HepG2 (cell line): ENCODE results near the gene SIN3A. TPM values are rescaled to one million over a fixed set of nuclear protein-coding genes. Genes with fewer than 3 reads are reported as not detected.

ENCODE experiments used
- CEBPG ChIP-seq: IDR thresholded peaks from 2 replicates; pipeline ENCODE4 v1.6.1; 2016
- EP300 ChIP-seq, 3 experiments: sonication (generic) in 1 of 3; formaldehyde crosslinking in 1 of 3; IDR thresholded peaks; 2 replicates each; pipeline versions ENCODE4 v1.5.1 to v1.6.1; 2011 to 2020; ENCODE audit warnings: low read depth in 2 of 3, low read length in 2 of 3, borderline replicate concordance in 1 of 3, improper control_type of control experiment in 1 of 3, mild to moderate bottlenecking in 1 of 3, missing genetic modification reagents in 1 of 3, moderate library complexity in 1 of 3
- GATA4 ChIP-seq: sonication (generic); IDR thresholded peaks from 2 replicates; pipeline ENCODE4 v1.6.1; 2016; ENCODE audit warnings: antibody characterized with exemption, low read depth, borderline replicate concordance
- HNRNPL ChIP-seq: fragments of 200-400 bp; formaldehyde crosslinking; IDR thresholded peaks from 2 replicates; pipeline ENCODE4 v1.6.1; 2017; ENCODE audit warnings: mild to moderate bottlenecking, low read depth, low read length
- HOMEZ ChIP-seq: IDR thresholded peaks from 2 replicates; pipeline ENCODE4 v1.6.1; 2016; ENCODE audit warnings: low read depth
- IKZF4 ChIP-seq: sonication (generic); formaldehyde crosslinking; IDR thresholded peaks from 2 replicates; pipeline ENCODE4 v1.5.1; 2020; ENCODE audit warnings: borderline replicate concordance, mild to moderate bottlenecking, low read depth, missing genetic modification reagents; ENCODE audit errors: not compliant biosample characterization
- PAF1 ChIP-seq: IDR thresholded peaks from 2 replicates; pipeline ENCODE4 v1.6.1; 2016; ENCODE audit warnings: missing genetic modification reagents, missing compliant biosample characterization
- PLRG1 ChIP-seq: fragments of 450-650 bp; conservative IDR thresholded peaks from 2 replicates; pipeline ENCODE4 v1.6.1; 2016
- REPIN1 ChIP-seq: sonication (generic); formaldehyde crosslinking; IDR thresholded peaks from 2 replicates; pipeline ENCODE4 v1.8.0; 2022; ENCODE audit warnings: missing genetic modification reagents, low read depth, mild to moderate bottlenecking, borderline replicate concordance
- RFX3 ChIP-seq: IDR thresholded peaks from 2 replicates; pipeline ENCODE4 v1.6.1; 2016; ENCODE audit warnings: missing biosample characterization, missing genetic modification reagents
- RXRB ChIP-seq: IDR thresholded peaks from 2 replicates; pipeline ENCODE4 v1.6.1; 2016; ENCODE audit warnings: borderline replicate concordance, missing genetic modification reagents, missing compliant biosample characterization
- SATB2 ChIP-seq: sonication (generic); formaldehyde crosslinking; IDR thresholded peaks from 2 replicates; pipeline ENCODE4 v1.5.0; 2020; ENCODE audit warnings: missing genetic modification reagents
- SIN3A ChIP-seq: IDR thresholded peaks from 2 replicates; pipeline ENCODE4 v1.6.1; 2011; ENCODE audit warnings: low read depth, mild to moderate bottlenecking, control low read depth, low read length, borderline replicate concordance
- SP1 ChIP-seq, 2 experiments: fragments of 450-650 bp in 1 of 2; sonication (generic) in 1 of 2; formaldehyde crosslinking in 1 of 2; IDR thresholded peaks; 2 replicates each; pipeline versions ENCODE4 v1.4.0 to v1.6.1; 2016 to 2020; ENCODE audit warnings: missing genetic modification reagents in 1 of 2
- SP2 ChIP-seq: sonication (generic); formaldehyde crosslinking; IDR thresholded peaks from 2 replicates; pipeline ENCODE4 v1.5.1; 2020; ENCODE audit warnings: mild to moderate bottlenecking, missing genetic modification reagents
- SPEN ChIP-seq: sonication (generic); formaldehyde crosslinking; IDR thresholded peaks from 2 replicates; pipeline ENCODE4 v1.5.1; 2020; ENCODE audit warnings: low read depth, mild to moderate bottlenecking, missing genetic modification reagents
- ZNF138 ChIP-seq: sonication (generic); formaldehyde crosslinking; IDR thresholded peaks from 2 replicates; pipeline ENCODE4 v1.5.0; 2020; ENCODE audit warnings: mild to moderate bottlenecking, low read depth, missing genetic modification reagents
- ZNF329 ChIP-seq: sonication (generic); formaldehyde crosslinking; IDR thresholded peaks from 2 replicates; pipeline ENCODE4 v1.9.0; 2021; ENCODE audit warnings: low read depth, mild to moderate bottlenecking, missing genetic modification reagents
- ZNF546 ChIP-seq: sonication (generic); formaldehyde crosslinking; conservative IDR thresholded peaks from 2 replicates; pipeline ENCODE4 v1.8.1; 2023; ENCODE audit warnings: mild to moderate bottlenecking, missing genetic modification reagents
- ZNF660 ChIP-seq: sonication (generic); formaldehyde crosslinking; IDR thresholded peaks from 2 replicates; pipeline ENCODE4 v1.5.1; 2020; ENCODE audit warnings: mild to moderate bottlenecking, low read depth, missing genetic modification reagents, borderline replicate concordance
- polyA plus RNA-seq, 8 experiments: library from polyadenylated mRNA; depleted of rRNA in 3 of 8; stranded (reverse) in 7 of 8; unstranded in 1 of 8; fragments of >200 nt; fragmentation: Illumina TruSeq in 4 of 8; extraction: Trizol in 4 of 8; gene quantifications; 2 replicates each; pipeline versions ENCODE4 v1.2.1 to v1.2.3, GENCODE V29; 2011 to 2016; ENCODE audit warnings: low read depth in 4 of 8, missing spikeins in 1 of 8, mixed read lengths in 1 of 8; ENCODE audit not compliant: insufficient read depth in 1 of 8
- total RNA-seq, 5 experiments: library from RNA; depleted of rRNA; stranded (reverse); fragments of >200 nt; fragmentation: Illumina TruSeq; extraction: Trizol; gene quantifications; 2 replicates each; pipeline ENCODE4 v1.2.3, GENCODE V29; 2016; ENCODE audit warnings: low read depth in 1 of 5
- TF ChIP-seq, protein P1 (sequence below): IDR thresholded peaks from 2 replicates; pipeline ENCODE4 v1.6.1; 2016; ENCODE audit warnings: missing genetic modification reagents, missing compliant biosample characterization

SIN3A gene
- total and polyA plus RNA-seq, 2 of the 13 experiments (the other 11 are each of a cell fraction or from before 2014, with no cell fraction given), result 16.1 to 28.1 TPM

GRCh38 chr15:75451674-75452363 is at the start of gene SIN3A (continued):
- TF ChIP-seq EP300 (IDR thresholded peaks at IDR 0.05; ENCODE audit: low read depth in 2 of 2, low read length in 2 of 2) (no peak), EP300 (CRISPR knock-in tag; IDR thresholded peaks at IDR 0.05; ENCODE audit: borderline replicate concordance) (0 out of 2 replicates have a peak, but pooled peaks have one; percentile 14), ZNF138 (no peak), RXRB (peak; percentile 8; the same call in 1 of the 2 replicates), ZNF329 (no peak), PLRG1 (no peak), SATB2 (CRISPR knock-in tag) (no peak), HNRNPL (no peak), GATA4 (0 out of 2 replicates have a peak, but pooled peaks have one; percentile 23), CEBPG (CRISPR knock-in tag) (no peak), RFX3 (no peak), PAF1 (CRISPR knock-in tag) (no peak), ZNF546 (CRISPR knock-in tag) (0 out of 2 replicates have a peak, but pooled peaks have one; percentile 20), REPIN1 (CRISPR knock-in tag) (0 out of 2 replicates have a peak, but pooled peaks have one; percentile 28), HOMEZ (CRISPR knock-in tag) (peak; percentile 40; the same call in 1 of the 2 replicates), SIN3A (peak; percentile 12; the same call in 1 of the 2 replicates), SP1 (IDR thresholded peaks at IDR 0.05) (peak; percentile 51; the same call in 1 of the 2 replicates), SP1 (CRISPR knock-in tag; IDR thresholded peaks at IDR 0.05) (peak; percentile 63; the same call in 1 of the 2 replicates), SPEN (peak; percentile 67; the same call in 1 of the 2 replicates), IKZF4 (CRISPR knock-in tag) (no peak), SP2 (CRISPR knock-in tag) (peak; percentile 95), ZNF660 (CRISPR knock-in tag) (no peak)
- TF ChIP-seq, protein P1, sequence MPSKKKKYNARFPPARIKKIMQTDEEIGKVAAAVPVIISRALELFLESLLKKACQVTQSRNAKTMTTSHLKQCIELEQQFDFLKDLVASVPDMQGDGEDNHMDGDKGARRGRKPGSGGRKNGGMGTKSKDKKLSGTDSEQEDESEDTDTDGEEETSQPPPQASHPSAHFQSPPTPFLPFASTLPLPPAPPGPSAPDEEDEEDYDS (CRISPR knock-in tag), result peak; percentile 82
